HG02642 (cell line): ENCODE results near the gene ADAMTS17.

Experiments
- ATAC-seq: cut with Tn5 transposase; IDR thresholded peaks from one replicate; pipeline ENCODE4 v1.9.1; 2021; ENCODE audit warnings: mild to moderate bottlenecking; ENCODE audit not compliant: unreplicated experiment, poor library complexity

Gene ADAMTS17

GRCh38 chr15:100207053-100207452 is 134.7 kb downstream of the ADAMTS17 start:
- no peak for ATAC-seq

DNA sequence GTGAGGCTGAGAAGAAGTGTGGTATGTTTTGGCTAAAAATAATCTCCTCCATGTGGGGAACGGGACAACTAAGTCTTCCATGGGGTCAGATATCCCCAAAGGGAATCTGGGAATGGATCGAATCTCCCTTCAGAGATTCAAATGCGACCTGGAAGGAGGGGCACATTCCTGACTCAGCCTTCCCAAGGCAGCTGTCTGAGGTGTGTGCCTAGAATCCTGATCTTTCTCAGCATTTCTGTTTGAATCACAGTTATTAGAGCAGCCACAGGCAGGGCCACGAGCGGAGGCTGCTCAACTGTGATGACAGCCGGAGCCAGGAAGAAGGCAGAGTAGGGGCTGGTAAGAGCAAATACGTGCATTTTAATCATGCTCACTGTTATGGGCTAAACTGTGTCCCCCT is 135.1 kb downstream of the ADAMTS17 start:
- ATAC-seq, result no peak

- ATAC-seq, result no peak
Measured at GRCh38 chr15:100205549-100206295, 136.1 kb downstream of the ADAMTS17 start.

- no peak for ATAC-seq
Measured at GRCh38 chr15:100204771-100205170, 137.0 kb downstream of the ADAMTS17 start.

- no peak for ATAC-seq
Measured at GRCh38 chr15:100204211-100204610, 137.6 kb downstream of the ADAMTS17 start.

GRCh38 chr15:100202309-100202960 is 139.3 kb downstream of the ADAMTS17 start:
- no peak for ATAC-seq

DNA sequence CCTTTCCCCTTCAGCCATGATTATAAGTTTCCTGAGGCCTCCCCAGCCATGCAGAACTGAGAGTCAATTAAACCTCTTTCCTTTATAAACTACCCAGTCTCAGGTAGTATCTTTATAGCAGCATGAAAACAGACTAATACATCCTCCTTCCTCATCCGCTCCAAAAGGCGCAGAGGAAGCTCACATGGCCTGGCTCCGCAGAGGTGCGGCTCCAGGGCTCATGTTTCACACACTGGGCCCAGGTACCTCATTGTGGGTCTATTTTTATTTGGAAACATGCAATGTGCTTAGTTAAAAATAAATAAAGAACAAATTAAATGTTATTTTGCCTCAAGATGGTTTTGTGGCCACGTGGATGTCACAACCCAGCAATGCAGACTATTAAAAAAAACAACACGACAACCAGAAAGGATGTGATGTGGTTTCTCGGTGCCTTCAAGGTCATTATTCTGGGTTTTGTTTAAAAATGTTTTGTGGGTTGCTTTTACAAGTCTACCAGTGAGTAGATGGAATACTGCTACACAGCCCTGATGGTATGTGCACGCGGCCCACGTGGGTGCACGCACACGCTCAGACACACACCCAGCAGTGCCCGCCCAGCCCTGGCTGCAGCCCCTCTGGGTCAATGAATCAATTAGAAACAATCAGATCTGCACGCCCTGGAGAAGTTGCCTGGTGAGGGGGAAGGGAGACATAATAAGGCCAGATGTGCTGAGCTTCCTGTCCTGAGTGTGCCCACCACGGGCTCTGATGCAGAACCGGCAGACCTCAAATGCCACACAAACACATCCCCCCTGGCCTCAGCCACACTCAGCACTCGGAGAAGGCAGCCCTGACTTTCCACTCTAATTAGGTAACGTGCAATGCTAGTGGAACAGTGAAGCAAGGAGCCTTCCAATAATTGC is 140.1 kb downstream of the ADAMTS17 start:
- no peak for ATAC-seq

- no peak for ATAC-seq
Measured at GRCh38 chr15:100200287-100200880, 141.4 kb downstream of the ADAMTS17 start.

- ATAC-seq, result no peak
Measured at GRCh38 chr15:100199711-100200286, 142.0 kb downstream of the ADAMTS17 start.

- no peak for ATAC-seq
Measured at GRCh38 chr15:100198442-100198841, 143.3 kb downstream of the ADAMTS17 start.

DNA sequence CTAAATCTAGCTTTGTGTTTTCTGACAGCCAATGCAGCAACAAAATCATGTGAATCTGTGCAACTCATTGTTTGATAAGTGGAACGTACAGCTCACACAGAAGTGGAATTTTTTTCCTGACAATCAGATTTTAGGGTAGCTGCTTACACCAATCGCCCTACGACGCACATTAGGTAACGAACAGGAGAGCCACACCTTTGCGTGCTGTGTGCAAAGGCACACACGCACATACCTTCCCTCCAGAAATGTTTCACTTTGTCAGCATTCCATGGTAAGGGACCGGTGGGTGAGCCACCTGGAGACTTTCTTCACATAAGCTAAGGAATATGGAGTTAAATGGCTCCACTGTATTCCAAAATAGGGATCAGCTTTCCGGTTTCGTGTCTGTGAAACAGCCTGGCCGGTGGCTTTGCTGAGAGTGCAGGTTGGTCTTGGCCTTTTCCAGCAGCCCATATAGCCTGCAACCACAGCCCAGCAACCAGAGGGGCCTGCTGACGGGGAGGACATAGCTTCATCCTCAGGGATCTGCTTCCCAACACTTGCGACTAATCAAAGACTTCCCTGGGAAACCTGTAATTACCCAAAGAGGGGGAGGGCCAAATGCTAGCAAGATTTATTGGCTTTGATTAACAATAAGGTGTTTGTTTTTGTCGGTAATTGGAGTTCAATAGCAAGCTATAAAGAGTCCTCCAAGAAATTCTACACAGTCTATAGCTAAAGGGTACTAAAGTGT is 145.3 kb downstream of the ADAMTS17 start:
- ATAC-seq, result no peak

GRCh38 chr15:100194996-100195395 is 146.8 kb downstream of the ADAMTS17 start:
- ATAC-seq, result no peak

- ATAC-seq, result no peak
Measured at GRCh38 chr15:100193277-100193860, 148.4 kb downstream of the ADAMTS17 start.

- no peak for ATAC-seq
Measured at GRCh38 chr15:100192097-100193080, 149.4 kb downstream of the ADAMTS17 start.

GRCh38 chr15:100191161-100191560 is 150.6 kb downstream of the ADAMTS17 start:
- ATAC-seq, result no peak

DNA sequence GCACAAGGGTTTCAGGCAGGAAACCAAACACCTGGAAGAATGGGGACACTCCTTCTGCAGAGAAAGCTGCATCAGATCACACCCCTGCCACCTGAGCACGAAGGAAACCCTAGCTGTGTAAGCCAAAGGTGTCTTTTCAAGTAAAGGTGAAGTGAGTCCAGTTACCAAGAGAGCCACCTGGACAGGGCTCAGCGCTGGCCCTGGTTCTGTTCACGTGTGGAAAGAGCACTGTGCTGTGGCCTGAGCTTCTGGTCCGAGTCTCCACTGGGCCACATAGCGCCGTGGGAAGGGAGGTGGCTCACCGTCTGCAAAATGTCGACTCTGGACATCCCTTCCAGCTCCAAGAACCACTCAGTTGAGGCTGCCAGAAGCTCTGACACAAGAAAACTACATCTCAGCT is 151.1 kb downstream of the ADAMTS17 start:
- ATAC-seq, result no peak

DNA sequence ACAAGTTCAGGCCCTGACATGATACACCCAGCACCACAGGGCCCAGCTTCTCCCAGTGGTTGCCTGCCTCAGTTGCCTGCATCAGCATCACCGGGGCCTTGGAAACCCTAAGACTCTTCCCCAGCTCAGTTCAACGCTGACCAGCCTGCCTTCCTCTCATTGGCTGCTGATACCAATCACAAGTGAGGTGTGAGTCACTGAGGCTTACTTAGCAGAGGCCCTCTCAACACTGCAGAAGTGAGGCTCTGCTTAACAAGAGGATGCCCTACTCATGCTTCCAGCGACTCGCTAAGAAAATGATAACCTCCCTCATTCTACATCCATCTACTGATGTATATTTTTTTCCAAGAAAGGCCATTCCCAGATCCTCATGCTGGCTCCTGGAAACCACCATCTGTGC is 151.9 kb downstream of the ADAMTS17 start:
- no peak for ATAC-seq

GRCh38 chr15:100189319-100189718 is 152.5 kb downstream of the ADAMTS17 start:
- no peak for ATAC-seq
